Mammary epithelial cell (primary cell): ENCODE measurements around the gene GGT7.

ENCODE experiments used
- CTCF ChIP-seq, 2 donors: IDR thresholded peaks in 1 of 2; conservative IDR thresholded peaks in 1 of 2; 2 replicates each; pipeline ENCODE4 v1.5.1; 2011 to 2012; ENCODE audit warnings: inconsistent platforms in 2 of 2, low read length in 2 of 2, mild to moderate bottlenecking in 2 of 2, control low read depth in 1 of 2, low read depth in 1 of 2; ENCODE audit not compliant: insufficient read depth in 1 of 2; ENCODE audit errors: extremely low read depth in 1 of 2
- EZH2 ChIP-seq: IDR thresholded peaks from 2 replicates; pipeline ENCODE4 v1.6.1; 2012; ENCODE audit warnings: low read length, inconsistent platforms, borderline replicate concordance

GRCh38 chr20:34871320-34871926 lies 1.2 kb downstream of the GGT7 start:
- TF ChIP-seq CTCF (conservative IDR thresholded peaks at IDR 0.05 in 1 of 2, IDR thresholded peaks at IDR 0.05 in 1 of 2; ENCODE audit: extremely low read depth in 1 of 2, insufficient read depth in 1 of 2, low read depth in 1 of 2, low read length in 2 of 2) (no peak), EZH2 (no peak)
